OCI-LY7 (cell line): ENCODE results near the gene MINDY3. TPM values are rescaled to one million over a fixed set of nuclear protein-coding genes. Genes with fewer than 3 reads are reported as not detected.

Source experiments
- BruUV-seq: library from RNA; stranded (reverse); fragments of 400-500 nt; replicated peaks from 2 replicates; lab custom pipeline; 2021; lab: Mats Ljungman, UMichigan
- CTCF ChIA-PET: fragments of 300-600 bp; sonication (Branson Sonifier 250); formaldehyde crosslinking; loops from one replicate; lab custom pipeline; 2022; ENCODE audit warnings: antibody characterized with exemption; ENCODE audit not compliant: unreplicated experiment; lab: Charles Lee
- POLR2A ChIA-PET: fragments of 300-600 bp; sonication (Branson Sonifier 250); formaldehyde crosslinking; loops from one replicate; lab custom pipeline; 2022; ENCODE audit warnings: antibody characterized with exemption; lab: Charles Lee
- DNase-seq: peaks from one replicate; pipeline ENCODE4 v3.0.0-alpha.2; 2015; ENCODE audit warnings: low spot score
- H2AFZ ChIP-seq: fragments of 200-600 bp; sonication (generic), shearing (Covaris generic); 2 replicates; pipeline ENCODE4 v1.6.1; 2014; ENCODE audit warnings: mild to moderate bottlenecking, antibody characterized with exemption, low read length, moderate library complexity
- H3K27ac ChIP-seq: fragments of 200-600 bp; sonication (generic); 2 replicates; pipeline ENCODE4 v1.5.1; 2014; ENCODE audit warnings: mixed run types, low read depth, mild to moderate bottlenecking, moderate library complexity, low read length, inconsistent platforms; ENCODE audit not compliant: poor library complexity, severe bottlenecking
- H3K36me3 ChIP-seq: fragments of 200-600 bp; sonication (generic); 2 replicates; pipeline ENCODE4 v1.6.1; 2014; ENCODE audit warnings: mild to moderate bottlenecking, antibody characterized with exemption, low read length, moderate library complexity, mixed read lengths; ENCODE audit not compliant: insufficient read depth
- H3K4me1 ChIP-seq: fragments of 200-600 bp; sonication (generic); 2 replicates; pipeline ENCODE4 v1.5.1; 2014; ENCODE audit warnings: mild to moderate bottlenecking, low read length; ENCODE audit not compliant: insufficient read depth, poor library complexity, severe bottlenecking
- H3K4me2 ChIP-seq: fragments of 200-600 bp; sonication (generic); 2 replicates; pipeline ENCODE4 v1.6.1; 2014; ENCODE audit warnings: mild to moderate bottlenecking, low read length
- H3K4me3 ChIP-seq: fragments of 200-600 bp; sonication (generic); 2 replicates; pipeline ENCODE4 v1.5.1; 2014; ENCODE audit warnings: mild to moderate bottlenecking, low read depth, low read length; ENCODE audit not compliant: poor library complexity, severe bottlenecking
- H3K79me2 ChIP-seq: fragments of 200-600 bp; sonication (generic); 2 replicates; pipeline ENCODE4 v1.6.1; 2016; ENCODE audit warnings: low read depth, mild to moderate bottlenecking, low read length, moderate library complexity, mixed read lengths; ENCODE audit not compliant: insufficient read depth
- H3K9me2 ChIP-seq: fragments of 200-600 bp; sonication (generic); 2 replicates; pipeline ENCODE4 v1.6.1; 2016; ENCODE audit warnings: mild to moderate bottlenecking, low read length, mixed read lengths; ENCODE audit not compliant: insufficient read depth
- H3K9me3 ChIP-seq: fragments of 200-600 bp; sonication (generic); 2 replicates; pipeline ENCODE4 v1.6.1; 2014; ENCODE audit warnings: mild to moderate bottlenecking, mixed run types, low read length, mixed read lengths
- H4K20me1 ChIP-seq: fragments of 200-600 bp; sonication (generic); 2 replicates; pipeline ENCODE4 v1.6.1; 2014; ENCODE audit warnings: mild to moderate bottlenecking, antibody characterized with exemption, low read length, moderate library complexity, mixed read lengths; ENCODE audit not compliant: insufficient read depth
- EZH2phosphoT487 ChIP-seq: fragments of 200-600 bp; sonication (generic); IDR thresholded peaks from 2 replicates; pipeline ENCODE4 v1.6.1; 2018; ENCODE audit warnings: low read depth, borderline replicate concordance, mild to moderate bottlenecking, mixed run types, antibody characterized with exemption, low read length, moderate library complexity, mixed read lengths
- intact Hi-C: fragments of 100-400 bp; cut with micrococcal nuclease; formaldehyde crosslinking; loops from one replicate; pipeline ENCODE4 v1.10.0; 2022; ENCODE audit not compliant: unreplicated experiment
- total RNA-seq, 2 experiments: library from RNA; depleted of rRNA in 1 of 2; stranded (reverse); fragments of >200 nt in 1 of 2; shearing (Covaris generic) in 1 of 2; gene quantifications; 2 replicates each; pipeline ENCODE4 v1.2.3, GENCODE V29; 2014 to 2022
- TF ChIP-seq, protein P1 (sequence below): fragments of 200-600 bp; sonication (generic); conservative IDR thresholded peaks from 2 replicates; pipeline ENCODE4 v1.5.1; 2014; ENCODE audit warnings: mild to moderate bottlenecking, antibody characterized with exemption, low read length, moderate library complexity, mixed read lengths

MINDY3 gene
- total RNA-seq, 2 experiments from 2014 or later: 15.7 to 23.3 TPM

DNA sequence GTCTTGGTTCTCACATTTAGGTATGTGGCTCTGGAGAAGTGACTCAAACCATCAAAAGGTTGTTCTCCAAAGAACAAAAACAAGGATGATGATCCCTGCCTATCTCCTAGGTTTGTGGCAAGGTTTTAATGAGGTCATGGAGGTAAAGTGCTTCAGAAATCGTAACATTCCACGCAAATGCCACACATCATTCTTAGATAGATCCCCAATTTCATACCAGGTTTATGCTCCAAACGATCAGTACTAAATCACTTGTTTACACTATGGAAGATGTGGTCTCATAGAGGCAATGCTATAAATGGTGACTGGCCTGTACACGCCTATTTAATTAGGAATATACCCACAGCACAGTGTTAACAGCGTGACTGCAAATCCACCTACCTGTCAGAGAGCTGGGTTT lies 66.6 kb downstream of the MINDY3 start:
- Histone ChIP-seq H2AFZ (no peak overlapping the region), H3K9me2 (no peaks in the 10 kb centered on the region), H3K27ac (no peak overlapping the region), H3K4me3 (no peak overlapping the region), H3K79me2 (no peaks in the 10 kb centered on the region), H3K4me2 (no peak overlapping the region), H3K4me1 (peaks cover 9% of the 10 kb centered on the region), H3K9me3 (no peaks in the 10 kb centered on the region), H4K20me1 (no peaks in the 10 kb centered on the region), H3K36me3 (peaks cover 10% of the 10 kb centered on the region)
- POLR2A ChIA-PET: interaction anchor here (0.6 to 2.1 kb wide), 2 partner anchors 10 to 49 kb away, joined by 4 to 8 read pairs; no protein-coding TSS in a partner anchor
- no peak for DNase-seq
- no TSS peak for BruUV-seq
- CTCF ChIA-PET: no interaction called here
- intact Hi-C loops: no loop called here
- TF ChIP-seq EZH2phosphoT487: no peak
- TF ChIP-seq, protein P1, sequence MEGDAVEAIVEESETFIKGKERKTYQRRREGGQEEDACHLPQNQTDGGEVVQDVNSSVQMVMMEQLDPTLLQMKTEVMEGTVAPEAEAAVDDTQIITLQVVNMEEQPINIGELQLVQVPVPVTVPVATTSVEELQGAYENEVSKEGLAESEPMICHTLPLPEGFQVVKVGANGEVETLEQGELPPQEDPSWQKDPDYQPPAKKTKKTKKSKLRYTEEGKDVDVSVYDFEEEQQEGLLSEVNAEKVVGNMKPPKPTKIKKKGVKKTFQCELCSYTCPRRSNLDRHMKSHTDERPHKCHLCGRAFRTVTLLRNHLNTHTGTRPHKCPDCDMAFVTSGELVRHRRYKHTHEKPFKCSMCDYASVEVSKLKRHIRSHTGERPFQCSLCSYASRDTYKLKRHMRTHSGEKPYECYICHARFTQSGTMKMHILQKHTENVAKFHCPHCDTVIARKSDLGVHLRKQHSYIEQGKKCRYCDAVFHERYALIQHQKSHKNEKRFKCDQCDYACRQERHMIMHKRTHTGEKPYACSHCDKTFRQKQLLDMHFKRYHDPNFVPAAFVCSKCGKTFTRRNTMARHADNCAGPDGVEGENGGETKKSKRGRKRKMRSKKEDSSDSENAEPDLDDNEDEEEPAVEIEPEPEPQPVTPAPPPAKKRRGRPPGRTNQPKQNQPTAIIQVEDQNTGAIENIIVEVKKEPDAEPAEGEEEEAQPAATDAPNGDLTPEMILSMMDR: no peak

DNA sequence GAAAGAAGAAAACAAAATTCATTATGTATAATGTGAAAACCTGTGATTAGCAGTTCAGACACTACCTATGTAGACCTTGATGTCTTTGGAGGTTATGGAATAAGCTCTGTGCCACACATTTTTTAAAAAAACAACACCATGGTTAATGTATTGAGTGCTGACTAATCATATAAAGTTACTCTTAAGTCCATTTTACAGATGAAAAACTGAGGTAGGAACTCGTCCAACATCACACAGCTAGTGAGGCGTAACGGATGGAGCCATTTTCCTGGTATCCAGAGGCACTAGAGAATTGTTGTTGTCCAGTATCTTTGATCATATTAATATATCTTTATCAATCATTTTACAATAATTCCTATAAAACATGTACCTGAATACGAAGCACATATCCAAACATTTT lies 67.5 kb downstream of the MINDY3 start:
- no peak overlapping the region for H2AFZ ChIP-seq
- H3K4me2 ChIP-seq: no peak overlapping the region
- no peaks in the 10 kb centered on the region for H3K9me3 ChIP-seq
- intact Hi-C loops: no loop called here
- H3K9me2 ChIP-seq: no peaks in the 10 kb centered on the region
- H3K79me2 ChIP-seq: no peaks in the 10 kb centered on the region
- POLR2A ChIA-PET: interaction anchor here (0.6 to 2.1 kb wide), 6 partner anchors 10 to 686 kb away, joined by 3 to 8 read pairs (median 4); no protein-coding TSS in a partner anchor
- peaks cover 18% of the 10 kb centered on the region for H3K4me1 ChIP-seq
- H3K36me3 ChIP-seq: peaks cover 17% of the 10 kb centered on the region
- H3K4me3 ChIP-seq: no peak overlapping the region
- H4K20me1 ChIP-seq: no peaks in the 10 kb centered on the region
- CTCF ChIA-PET: interaction anchor here (0.6 kb wide), 1 partner anchor 809 kb away, joined by 3 read pairs; no protein-coding TSS in a partner anchor
- TF ChIP-seq EZH2phosphoT487: no peak
- TF ChIP-seq, protein P1: no peak
- BruUV-seq: no TSS peak
- no peak for DNase-seq
- H3K27ac ChIP-seq: no peak overlapping the region

DNA sequence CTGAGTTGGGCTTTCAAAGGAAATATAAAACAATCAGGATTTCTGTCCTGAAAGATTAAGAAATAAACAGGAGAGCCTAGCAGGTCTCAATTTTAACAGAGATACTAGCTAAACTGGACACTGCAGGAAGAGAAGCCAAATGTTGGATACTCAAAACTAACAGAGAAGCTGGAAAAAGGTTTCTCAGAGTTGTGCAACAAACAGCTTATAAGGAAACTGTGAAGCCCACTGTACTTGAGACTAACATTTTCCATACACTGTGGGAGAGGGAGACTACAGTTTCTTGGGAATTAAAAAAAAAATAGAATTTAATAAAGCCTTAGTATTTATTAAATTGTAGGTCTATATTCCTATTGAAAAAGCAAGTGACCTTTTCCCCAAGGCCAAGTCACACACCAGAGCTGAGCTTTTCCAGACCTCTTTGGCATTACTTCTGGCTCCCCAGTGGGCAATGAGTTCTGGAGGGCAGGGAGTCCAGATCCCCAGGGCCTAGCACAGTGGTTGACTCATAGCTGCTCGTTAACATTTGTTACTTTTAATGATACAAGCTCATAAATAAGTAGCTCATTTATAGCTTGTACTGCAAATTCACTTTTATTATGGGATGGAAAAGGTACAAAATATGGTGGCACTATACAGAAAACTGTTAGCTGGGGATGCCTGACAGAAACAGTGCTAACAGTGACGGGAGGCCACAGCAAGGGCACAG lies 68.3 kb downstream of the MINDY3 start:
- Histone ChIP-seq H3K4me3 (no peak overlapping the region), H4K20me1 (no peaks in the 10 kb centered on the region), H2AFZ (no peak overlapping the region), H3K4me2 (no peak overlapping the region), H3K27ac (no peak overlapping the region), H3K79me2 (no peaks in the 10 kb centered on the region), H3K9me2 (no peaks in the 10 kb centered on the region), H3K9me3 (no peaks in the 10 kb centered on the region), H3K4me1 (peaks cover 26% of the 10 kb centered on the region), H3K36me3 (peaks cover 18% of the 10 kb centered on the region)
- intact Hi-C loops: no loop called here
- no peak for DNase-seq
- BruUV-seq: no TSS peak
- POLR2A ChIA-PET: interaction anchor here (0.6 to 2.1 kb wide), 9 partner anchors 10 to 1099 kb away, joined by 3 to 8 read pairs (median 4); no protein-coding TSS in a partner anchor
- CTCF ChIA-PET: interaction anchor here (0.6 kb wide), 1 partner anchor 810 kb away, joined by 3 read pairs; no protein-coding TSS in a partner anchor
- no peak for TF ChIP-seq EZH2phosphoT487
- TF ChIP-seq, protein P1: no peak
